Vagina (tissue), 2 donors: ENCODE measurements around the gene PRDM15. TPM values are rescaled to one million over a fixed set of nuclear protein-coding genes. Genes with fewer than 3 reads are reported as not detected.

ENCODE experiments used
- DNase-seq, 2 donors: peaks; one replicate each; pipeline ENCODE4 v3.0.0-alpha.2; 2017; ENCODE audit errors: extremely low spot score in 2 of 2
- H3K27ac ChIP-seq: fragments of 200-600 bp; sonication (generic); one replicate; pipeline ENCODE4 v1.5.1; 2019
- H3K27me3 ChIP-seq: fragments of 200-600 bp; sonication (generic); one replicate; pipeline ENCODE4 v1.5.1; 2019
- H3K36me3 ChIP-seq, 2 donors: fragments of 200-600 bp; sonication (generic); one replicate each; pipeline ENCODE4 v1.5.1; 2017 to 2019
- H3K4me1 ChIP-seq: fragments of 200-600 bp; sonication (generic); one replicate; pipeline ENCODE4 v1.5.1; 2019
- H3K4me3 ChIP-seq, 2 donors: fragments of 200-600 bp; sonication (generic); 1 replicate in 1 of 2; 2 replicates in 1 of 2; pipeline ENCODE4 v1.5.1; 2016 to 2019
- H3K9me3 ChIP-seq: fragments of 200-600 bp; sonication (generic); one replicate; pipeline ENCODE4 v1.5.1; 2019
- CTCF ChIP-seq, 3 experiments: fragments of 450-650 bp in 2 of 3; fragments of 200-600 bp in 1 of 3; sonication (generic) in 1 of 3; IDR thresholded peaks; one replicate each; pipeline ENCODE4 v1.5.1; 2017 to 2019; ENCODE audit warnings: antibody characterized with exemption in 3 of 3, mild to moderate bottlenecking in 2 of 3, moderate library complexity in 2 of 3
- POLR2A ChIP-seq, 2 donors: fragments of 450-650 bp; IDR thresholded peaks; one replicate each; pipeline ENCODE4 v1.6.1; 2017; ENCODE audit warnings: antibody characterized with exemption in 2 of 2, mild to moderate bottlenecking in 2 of 2, moderate library complexity in 2 of 2
- POLR2AphosphoS5 ChIP-seq, 2 donors: sonication (generic); formaldehyde crosslinking; IDR thresholded peaks; one replicate each; pipeline ENCODE4 v1.9.0; 2017; ENCODE audit warnings: antibody characterized with exemption in 2 of 2, mild to moderate bottlenecking in 2 of 2, low read depth in 1 of 2; ENCODE audit not compliant: insufficient read depth in 1 of 2
- intact Hi-C: fragments of 100-400 bp; cut with DNase I; formaldehyde crosslinking; loops from one replicate; pipeline ENCODE4 v1.15.1; 2023
- total RNA-seq: library from RNA; depleted of rRNA; stranded (reverse); fragments of >200 nt; gene quantifications from one replicate; pipeline ENCODE4 v1.2.3, GENCODE V29; 2016

Gene PRDM15
- total RNA-seq, 1 donor from 2014 or later, result 31.2 TPM

GRCh38 chr21:41921021-41921420 lies 41.9 kb upstream of the PRDM15 start:
- H3K4me3 ChIP-seq, result no peak overlapping the region

GRCh38 chr21:41920476-41920875 lies 41.3 kb upstream of the PRDM15 start:
- Histone ChIP-seq H3K9me3 (no peaks in the 10 kb centered on the region), H3K27ac (no peak overlapping the region), H3K36me3 (peaks cover 0 to 14% of the 10 kb centered on the region in 2 donors), H3K4me3 (no peak overlapping the region), H3K4me1 (peaks cover 7% of the 10 kb centered on the region), H3K27me3 (no peaks in the 10 kb centered on the region)
- DNase-seq, result no peak
- no peak for TF ChIP-seq POLR2A (IDR thresholded peaks at IDR 0.05)
- TF ChIP-seq POLR2AphosphoS5 (IDR thresholded peaks at IDR 0.05; ENCODE audit: insufficient read depth in 1 of 2, low read depth in 1 of 2), result no peak
- TF ChIP-seq CTCF (IDR thresholded peaks at IDR 0.05), result no peak
- intact Hi-C loops, result no loop called here

More at GRCh38 chr21:41921021-41921420, 41.9 kb upstream of the PRDM15 start:
- Histone ChIP-seq H3K27ac (no peak overlapping the region), H3K27me3 (no peaks in the 10 kb centered on the region), H3K9me3 (no peaks in the 10 kb centered on the region), H3K36me3 (peaks cover 0 to 14% of the 10 kb centered on the region in 2 donors), H3K4me1 (peaks cover 13% of the 10 kb centered on the region)
- TF ChIP-seq CTCF (IDR thresholded peaks at IDR 0.05), result no peak
- no peak for TF ChIP-seq POLR2A (IDR thresholded peaks at IDR 0.05)
- no peak for TF ChIP-seq POLR2AphosphoS5 (IDR thresholded peaks at IDR 0.05; ENCODE audit: insufficient read depth in 1 of 2, low read depth in 1 of 2)
- DNase-seq, result no peak
- intact Hi-C loops, result no loop called here

DNA sequence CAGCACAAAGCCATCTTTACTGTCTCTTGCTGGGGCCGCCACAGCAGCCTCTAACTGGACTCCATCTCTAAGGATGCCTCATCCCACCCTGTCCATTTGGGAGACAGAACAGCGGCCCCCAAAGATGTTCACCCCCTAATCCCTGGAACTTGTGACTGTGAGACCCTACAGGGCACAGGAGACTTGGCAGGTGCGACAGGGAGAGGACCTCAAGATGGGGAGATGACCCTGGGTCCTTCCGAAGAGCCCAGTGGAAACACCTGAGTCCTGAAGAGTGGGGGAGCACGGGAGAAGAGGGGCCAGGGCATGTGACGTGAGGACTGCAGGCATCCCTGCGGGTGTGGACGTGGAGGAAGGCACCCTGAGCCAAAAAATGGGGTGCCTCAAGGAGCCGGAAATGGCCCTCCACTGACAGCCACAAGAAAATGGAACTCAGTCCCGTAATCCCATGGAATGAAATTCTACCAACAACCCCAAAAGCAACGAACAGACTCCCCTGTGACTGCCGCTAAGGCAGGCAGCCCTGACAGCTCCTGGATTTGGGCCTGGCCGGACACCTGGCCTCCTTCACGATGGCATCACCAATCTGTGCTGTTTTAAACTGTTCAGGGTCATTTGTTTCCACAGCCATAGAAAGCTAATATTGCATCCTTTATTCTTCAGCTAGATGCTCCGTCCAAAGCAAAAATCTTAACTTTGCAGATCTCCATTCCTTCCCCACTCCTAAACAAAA lies 40.7 kb upstream of the PRDM15 start:
- H3K4me3 ChIP-seq, result no peak overlapping the region
- intact Hi-C loops, result no loop called here
- peaks cover 0 to 16% of the 10 kb centered on the region in 2 donors for H3K36me3 ChIP-seq
- H3K4me1 ChIP-seq, result peaks cover 4% of the 10 kb centered on the region
- no peak for DNase-seq
- no peak overlapping the region for H3K27ac ChIP-seq
- H3K27me3 ChIP-seq, result no peaks in the 10 kb centered on the region
- TF ChIP-seq POLR2A (IDR thresholded peaks at IDR 0.05), result no peak
- TF ChIP-seq CTCF (IDR thresholded peaks at IDR 0.05), result no peak
- no peak for TF ChIP-seq POLR2AphosphoS5 (IDR thresholded peaks at IDR 0.05; ENCODE audit: insufficient read depth in 1 of 2, low read depth in 1 of 2)
- H3K9me3 ChIP-seq, result no peaks in the 10 kb centered on the region

DNA sequence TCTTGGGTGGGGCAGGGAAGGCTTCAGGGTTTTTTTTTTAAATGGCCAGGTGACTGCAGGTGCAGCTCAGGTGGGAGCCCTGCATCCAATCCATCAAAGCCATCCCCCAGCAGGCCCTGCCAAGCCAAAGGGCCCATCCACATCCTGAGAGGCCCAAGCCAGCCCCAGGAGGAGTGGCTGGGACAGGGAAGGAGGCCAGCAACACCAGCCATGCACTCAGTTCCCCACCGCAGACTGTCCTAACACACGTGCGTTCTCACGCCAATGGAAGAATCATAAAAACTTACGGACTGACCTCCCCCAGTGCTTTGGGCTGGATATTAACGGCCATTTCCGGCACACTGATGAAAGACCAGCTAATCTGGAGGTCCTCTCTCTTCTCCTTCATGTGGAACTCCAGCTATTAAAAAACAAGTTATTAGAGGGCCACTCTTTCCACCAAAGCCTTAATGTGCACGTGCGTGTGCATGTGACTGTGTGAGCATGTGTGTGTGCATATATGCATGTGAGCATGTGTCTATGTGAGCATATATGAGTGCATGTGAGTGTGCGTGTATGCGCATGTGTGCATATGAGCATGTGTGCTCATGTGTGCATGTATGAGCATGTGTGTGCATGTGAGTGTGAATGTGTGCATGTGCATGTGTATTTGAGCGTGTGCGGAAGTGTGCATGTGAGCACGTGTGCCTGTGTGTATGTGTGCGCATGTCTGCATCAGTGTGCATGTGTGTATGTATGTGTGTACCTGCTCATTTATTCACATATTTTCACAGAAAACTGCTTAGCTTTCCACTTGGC lies 39.6 kb upstream of the PRDM15 start:
- H3K27ac ChIP-seq, result no peak overlapping the region
- no peaks in the 10 kb centered on the region for H3K9me3 ChIP-seq
- H3K4me1 ChIP-seq, result peaks cover 3% of the 10 kb centered on the region
- TF ChIP-seq CTCF (IDR thresholded peaks at IDR 0.05) (no peak), POLR2AphosphoS5 (IDR thresholded peaks at IDR 0.05; ENCODE audit: insufficient read depth in 1 of 2, low read depth in 1 of 2) (no peak), POLR2A (IDR thresholded peaks at IDR 0.05) (no peak)
- peaks cover 0 to 24% of the 10 kb centered on the region in 2 donors for H3K36me3 ChIP-seq
- no peak overlapping the region for H3K4me3 ChIP-seq
- intact Hi-C loops, result no loop called here
- no peaks in the 10 kb centered on the region for H3K27me3 ChIP-seq
- DNase-seq, result no peak
